GM12801 (cell line): ENCODE measurements around the gene ABCB11.

Experiments used
- CTCF ChIP-seq: IDR thresholded peaks from one replicate; pipeline ENCODE4 v1.5.1; 2011; ENCODE audit warnings: control low read depth; ENCODE audit not compliant: insufficient read length; ENCODE audit errors: extremely low read depth

ABCB11 gene

GRCh38 chr2:168934826-168935225 lies 96.3 kb downstream of the ABCB11 start:
- no peak for TF ChIP-seq CTCF

- TF ChIP-seq CTCF = no peak
These were observed 100.9 kb downstream of the ABCB11 start for GRCh38 chr2:168930242-168930641.

GRCh38 chr2:168929031-168929430 lies 102.1 kb downstream of the ABCB11 start:
- TF ChIP-seq CTCF = no peak

GRCh38 chr2:168928113-168928831 lies 102.9 kb downstream of the ABCB11 start:
- no peak for TF ChIP-seq CTCF

GRCh38 chr2:168926621-168927386 lies 104.3 kb downstream of the ABCB11 start:
- TF ChIP-seq CTCF = no peak

- TF ChIP-seq CTCF = no peak
These were observed 110.5 kb downstream of the ABCB11 start for GRCh38 chr2:168920504-168921157.

- no peak for TF ChIP-seq CTCF
These were observed 114.8 kb downstream of the ABCB11 start for GRCh38 chr2:168916331-168916675.
